ENCODE results near the gene RHOBTB3.
"Not testable (repeated sequence)": the region's sequence is repeated elsewhere in the genome, so short reads cannot be mapped to it uniquely, and the experiment has no call there.

Gene RHOBTB3, protein sequence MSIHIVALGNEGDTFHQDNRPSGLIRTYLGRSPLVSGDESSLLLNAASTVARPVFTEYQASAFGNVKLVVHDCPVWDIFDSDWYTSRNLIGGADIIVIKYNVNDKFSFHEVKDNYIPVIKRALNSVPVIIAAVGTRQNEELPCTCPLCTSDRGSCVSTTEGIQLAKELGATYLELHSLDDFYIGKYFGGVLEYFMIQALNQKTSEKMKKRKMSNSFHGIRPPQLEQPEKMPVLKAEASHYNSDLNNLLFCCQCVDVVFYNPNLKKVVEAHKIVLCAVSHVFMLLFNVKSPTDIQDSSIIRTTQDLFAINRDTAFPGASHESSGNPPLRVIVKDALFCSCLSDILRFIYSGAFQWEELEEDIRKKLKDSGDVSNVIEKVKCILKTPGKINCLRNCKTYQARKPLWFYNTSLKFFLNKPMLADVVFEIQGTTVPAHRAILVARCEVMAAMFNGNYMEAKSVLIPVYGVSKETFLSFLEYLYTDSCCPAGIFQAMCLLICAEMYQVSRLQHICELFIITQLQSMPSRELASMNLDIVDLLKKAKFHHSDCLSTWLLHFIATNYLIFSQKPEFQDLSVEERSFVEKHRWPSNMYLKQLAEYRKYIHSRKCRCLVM

DNA sequence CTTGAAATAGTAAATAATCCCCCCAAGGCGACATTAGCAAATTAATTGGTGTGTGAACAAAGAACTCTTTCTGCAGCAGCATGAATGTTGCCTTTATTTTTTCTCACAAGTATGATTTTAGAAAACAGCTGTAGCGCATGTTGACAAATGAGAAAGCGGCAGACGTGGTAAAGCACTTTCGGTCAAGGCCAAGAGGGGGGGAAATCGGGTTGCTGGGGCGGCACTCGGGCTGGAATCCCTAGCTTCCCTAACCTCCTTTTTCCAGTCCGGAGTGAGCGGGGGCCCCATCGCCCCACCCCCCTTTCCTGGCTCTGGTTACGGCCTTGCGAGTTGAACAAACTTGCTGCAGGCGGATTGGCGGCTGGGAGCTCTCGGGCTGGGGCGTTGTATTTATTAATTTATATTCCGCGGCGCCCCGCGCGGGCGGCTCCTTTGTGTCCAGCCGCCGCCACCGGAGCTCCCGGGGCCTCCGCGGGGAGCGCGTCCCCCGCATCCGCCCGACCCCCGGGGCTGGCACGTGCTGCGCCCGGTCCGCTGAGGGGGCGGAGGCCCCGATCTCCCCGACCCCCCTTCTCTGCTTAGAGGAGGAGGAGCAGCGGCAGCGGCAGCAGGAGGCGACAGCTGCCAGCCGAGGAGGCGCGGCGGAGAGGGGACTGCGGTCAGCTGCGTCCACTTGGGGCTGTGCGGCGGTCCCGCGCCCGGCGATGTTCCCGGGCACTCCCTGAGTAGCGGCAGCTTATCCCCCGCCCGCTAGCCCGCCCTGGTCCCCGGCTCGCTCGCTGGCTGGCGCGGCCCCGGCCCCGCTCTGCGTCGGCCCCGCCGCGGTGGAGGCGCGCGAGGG, at the start of gene RHOBTB3:
RHOBTB3 (plus strand) TSS at position 607 of the 841 bp plus-strand sequence. CDS start 347 bp downstream, outside the sequence.
- peak; percentile 67 for DNase-seq (ENCODE audit: insufficient read length, low spot score)
- FAIRE-seq: peak; percentile 38

DNA sequence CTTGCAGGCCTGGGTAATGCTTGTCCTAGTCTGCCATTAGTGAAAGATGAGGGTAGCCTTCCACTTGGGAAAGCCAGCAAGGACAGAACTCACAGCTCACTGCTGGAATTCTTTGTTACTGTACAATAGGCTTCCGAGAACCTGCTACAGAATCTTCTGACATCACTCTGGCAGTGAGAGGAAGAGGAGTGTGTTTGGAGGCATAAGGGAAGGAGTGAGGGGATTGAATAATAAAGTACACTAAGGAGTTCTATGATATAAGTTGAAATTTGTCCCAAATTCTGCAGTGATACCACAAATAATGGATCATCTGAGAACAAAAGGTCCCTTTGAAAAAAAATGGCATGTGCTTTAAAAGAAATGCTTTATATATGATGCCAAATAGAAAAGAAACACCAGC, 48.2 kb upstream of the RHOBTB3 start, which contains the start of gene SPATA9:
SPATA9 (minus strand) TSS at position 101 of the 400 bp plus-strand sequence. CDS start 137 bp downstream, outside the sequence.
- FAIRE-seq (no peak), DNase-seq (ENCODE audit: insufficient read length, low spot score) (no peak)

DNA sequence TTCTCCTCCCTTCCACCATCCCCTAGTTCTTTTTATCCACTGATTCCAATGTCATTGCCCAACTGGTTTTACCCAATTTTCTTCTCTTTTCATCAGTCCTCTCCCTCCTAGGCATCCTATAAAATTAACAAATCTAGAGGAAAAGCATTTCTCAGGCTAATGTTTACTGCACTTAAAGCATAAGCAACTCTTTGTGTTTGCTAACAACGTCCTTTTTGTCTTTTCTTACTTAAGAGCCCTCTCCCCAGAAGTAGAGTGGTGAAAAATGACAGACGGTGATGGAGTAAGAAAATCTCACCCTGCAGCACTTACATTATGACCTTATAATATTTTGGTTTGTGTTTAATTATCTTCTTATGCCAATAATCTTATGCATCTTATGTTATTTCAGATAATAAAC, 46.8 kb upstream of the RHOBTB3 start:
- DNase-seq (ENCODE audit: insufficient read length, low spot score): no peak
- no peak for FAIRE-seq

DNA sequence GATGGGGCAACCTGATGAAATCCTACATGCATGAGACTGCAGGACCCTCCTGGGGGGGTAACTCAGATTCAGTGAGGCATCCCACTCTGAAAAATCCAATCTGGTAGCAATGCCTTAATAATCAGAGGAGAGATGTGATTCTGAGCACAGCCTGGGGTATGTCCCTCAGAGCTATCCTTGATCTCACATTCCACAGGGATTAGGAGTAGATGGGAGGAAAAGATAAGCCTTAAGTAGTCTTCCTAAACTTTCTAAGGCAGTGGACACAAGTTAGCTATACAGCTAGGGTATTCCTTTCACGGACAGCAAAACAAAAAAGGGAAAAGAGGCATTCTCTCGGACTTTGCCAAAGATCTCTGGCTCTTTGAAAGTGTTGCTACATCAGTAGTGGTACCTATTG, 44.5 kb upstream of the RHOBTB3 start:
- FAIRE-seq (no peak), DNase-seq (ENCODE audit: insufficient read length, low spot score) (no peak)

DNA sequence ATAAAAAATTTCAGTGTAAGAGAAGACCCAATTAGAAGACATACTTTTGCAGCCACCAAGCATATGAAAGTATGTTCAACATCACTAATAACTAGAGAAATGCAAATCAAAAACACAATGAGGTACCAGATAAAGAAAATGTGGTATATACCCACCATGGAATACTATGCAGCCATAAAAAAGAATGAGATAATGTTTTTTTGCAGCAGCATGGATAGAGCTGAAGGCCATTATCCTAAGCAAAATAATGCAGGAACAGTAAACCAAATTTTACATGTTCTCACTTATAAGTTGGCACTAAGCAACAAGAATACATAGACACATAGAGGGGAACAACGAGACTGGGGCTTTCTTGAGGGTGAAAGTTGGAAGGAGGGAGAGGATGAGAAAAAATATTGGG, 41.5 kb upstream of the RHOBTB3 start:
- DNase-seq (ENCODE audit: insufficient read length, low spot score): no peak
- no peak for FAIRE-seq

DNA sequence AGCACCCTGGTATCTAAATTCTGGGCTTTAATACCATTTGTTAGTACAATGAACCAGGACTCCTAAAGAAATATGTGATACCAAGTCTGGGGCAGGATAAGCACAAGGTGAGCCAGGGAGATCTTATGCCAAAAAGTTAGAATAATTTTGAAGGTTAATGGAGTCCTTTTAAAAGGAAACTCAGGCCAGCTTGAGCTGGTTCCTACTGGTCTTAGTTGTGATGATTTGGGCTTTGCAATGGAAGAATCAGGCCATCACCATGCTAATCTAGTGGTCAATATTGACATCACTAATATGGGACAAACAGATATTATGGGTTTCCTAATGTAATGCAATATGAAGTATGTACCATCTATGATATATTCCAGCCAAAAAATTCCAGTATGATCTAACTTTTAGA, 40.8 kb upstream of the RHOBTB3 start:
- DNase-seq (ENCODE audit: insufficient read length, low spot score) (no peak), FAIRE-seq (no peak)

DNA sequence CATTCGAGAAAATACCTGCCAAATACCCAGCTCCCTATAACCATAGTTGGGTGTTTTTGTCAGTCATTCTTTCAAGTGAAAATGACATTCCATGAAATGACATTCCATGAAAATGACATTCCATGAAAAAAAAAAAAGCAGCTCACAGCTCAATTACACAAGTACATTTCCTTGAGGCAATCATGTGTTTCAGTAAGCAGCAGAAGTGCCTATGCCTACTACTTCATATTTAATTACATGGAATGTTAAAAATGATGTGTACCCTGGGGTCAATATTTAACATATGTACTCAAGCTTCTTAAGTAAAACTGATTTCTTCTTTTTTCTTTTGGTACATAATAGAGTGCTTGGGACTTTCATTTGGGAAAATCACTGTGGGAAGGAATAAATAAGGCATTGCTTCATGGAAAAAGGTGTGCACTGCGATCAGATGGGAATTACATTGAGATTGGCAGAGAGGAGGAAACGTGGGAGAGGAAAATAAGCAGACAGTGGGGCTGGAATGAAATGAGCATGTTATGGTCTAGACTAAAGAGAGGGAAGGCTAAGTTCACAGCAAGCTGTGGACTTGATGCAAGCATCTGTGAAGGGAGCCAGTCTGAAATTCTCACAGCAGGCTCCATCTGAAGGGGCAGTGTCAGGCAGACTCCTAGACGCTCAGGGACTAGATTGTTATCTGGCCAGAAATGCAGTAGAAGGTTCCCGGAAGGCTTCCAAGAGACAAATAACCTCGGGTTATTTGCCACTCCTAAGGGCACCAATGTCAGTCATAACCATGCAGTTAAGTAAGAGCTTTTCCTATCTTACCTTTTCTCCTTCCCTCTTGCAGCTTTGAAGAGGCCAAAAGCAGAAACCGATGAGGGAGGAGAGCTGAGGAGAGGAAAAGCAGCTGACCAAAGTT, 33.1 kb upstream of the RHOBTB3 start:
- FAIRE-seq (no peak), DNase-seq (ENCODE audit: insufficient read length, low spot score) (no peak)

DNA sequence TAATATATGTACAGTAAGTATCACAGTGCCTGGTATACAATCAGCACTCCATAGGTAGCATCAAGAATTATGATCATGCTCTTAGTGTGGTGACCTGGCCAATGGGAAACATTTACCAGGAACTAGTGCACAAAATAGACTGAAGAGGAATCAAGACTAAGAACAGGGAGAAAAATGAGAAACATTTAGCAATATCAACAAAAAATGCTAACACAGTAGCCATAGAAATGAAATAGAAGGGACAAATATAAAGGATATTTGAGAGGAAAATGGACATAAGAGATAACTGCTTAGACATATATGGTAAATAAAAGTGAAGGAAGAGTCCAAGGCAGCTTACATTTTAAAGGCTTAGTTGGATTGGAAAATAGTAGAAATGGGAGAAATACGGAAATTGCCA, 31.8 kb upstream of the RHOBTB3 start:
- DNase-seq (ENCODE audit: insufficient read length, low spot score): no peak
- FAIRE-seq: no peak

DNA sequence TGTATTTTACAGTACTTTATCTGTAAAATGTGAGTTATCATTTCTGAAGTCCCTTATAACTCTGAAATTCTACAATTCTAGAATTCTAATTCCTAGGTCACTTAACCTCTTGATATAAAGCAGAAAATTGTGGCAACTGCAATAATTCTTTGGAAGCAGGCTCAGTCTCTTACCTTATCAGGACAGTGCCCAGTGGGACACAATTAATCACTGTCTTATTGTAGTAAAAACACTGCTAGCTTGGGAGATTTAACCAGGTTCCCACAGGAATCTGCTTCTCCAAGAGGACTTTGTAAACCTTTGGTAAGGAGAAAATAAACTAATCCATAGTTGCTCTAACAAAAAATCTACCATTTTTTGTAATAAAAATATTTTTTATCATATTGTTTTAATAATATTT, 30.1 kb upstream of the RHOBTB3 start:
- no peak for FAIRE-seq
- no peak for DNase-seq (ENCODE audit: insufficient read length, low spot score)

DNA sequence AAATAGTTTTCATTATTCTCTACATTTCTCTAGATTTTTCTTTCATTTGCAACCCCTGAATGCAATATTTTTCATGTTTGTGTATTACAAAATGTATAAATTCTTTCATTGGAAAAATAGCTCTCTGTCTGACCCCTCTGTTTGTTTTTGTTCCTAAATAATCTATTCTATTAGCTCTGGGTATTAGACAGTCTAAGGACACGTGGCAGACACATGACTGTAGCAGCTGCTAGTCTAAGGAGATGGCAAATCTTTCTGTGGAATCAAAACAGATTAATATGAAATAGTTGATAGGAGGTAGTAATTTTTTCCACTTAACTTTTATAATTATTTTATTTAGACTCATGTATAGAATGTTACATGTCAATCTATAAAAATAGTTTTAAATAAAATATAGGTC, 27.0 kb upstream of the RHOBTB3 start:
- DNase-seq (ENCODE audit: insufficient read length, low spot score): no peak

DNA sequence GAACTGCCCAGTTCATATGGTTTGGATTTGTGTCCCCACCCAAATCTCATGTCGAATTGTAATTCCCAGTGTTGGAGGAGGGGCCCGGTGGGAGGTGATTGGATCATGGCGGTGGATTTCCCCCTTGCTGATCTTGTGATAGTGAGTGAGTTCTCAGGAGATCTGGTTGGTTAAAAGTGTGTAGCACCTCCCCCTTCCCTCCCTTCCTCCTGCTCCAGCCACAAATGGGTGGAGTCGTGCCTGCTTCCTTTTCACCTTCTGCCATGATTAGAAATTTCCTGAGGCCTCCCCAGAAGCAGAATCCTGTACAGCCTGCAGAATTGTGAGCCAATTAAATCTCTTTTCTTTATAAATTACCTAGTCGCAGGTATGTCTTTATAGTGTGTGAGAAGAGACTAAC, 24.9 kb upstream of the RHOBTB3 start:
- DNase-seq (ENCODE audit: insufficient read length, low spot score); FAIRE-seq: not testable (repeated sequence)

More for the DNA sequence above, 27.0 kb upstream of the RHOBTB3 start:
- no peak for FAIRE-seq

DNA sequence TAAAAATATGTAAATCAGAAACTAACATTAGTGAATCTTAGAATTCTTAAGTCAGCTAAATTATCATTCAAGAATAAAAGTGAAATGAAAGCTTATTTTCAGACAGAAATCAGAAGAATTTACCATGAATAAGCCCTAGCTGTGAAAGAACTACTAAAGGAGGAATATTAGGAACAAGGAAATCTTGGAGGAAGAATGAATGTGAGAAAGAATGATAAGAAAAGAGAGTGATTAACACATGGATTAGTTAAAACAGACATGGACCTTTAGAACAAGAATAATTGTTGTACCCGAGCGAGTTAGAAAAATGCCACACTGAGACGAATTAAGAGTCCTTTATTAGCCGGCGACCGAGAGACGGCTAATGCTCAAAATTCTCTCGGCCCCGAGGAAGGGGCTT, 24.1 kb upstream of the RHOBTB3 start:
- no peak for FAIRE-seq
- no peak for DNase-seq (ENCODE audit: insufficient read length, low spot score)

DNA sequence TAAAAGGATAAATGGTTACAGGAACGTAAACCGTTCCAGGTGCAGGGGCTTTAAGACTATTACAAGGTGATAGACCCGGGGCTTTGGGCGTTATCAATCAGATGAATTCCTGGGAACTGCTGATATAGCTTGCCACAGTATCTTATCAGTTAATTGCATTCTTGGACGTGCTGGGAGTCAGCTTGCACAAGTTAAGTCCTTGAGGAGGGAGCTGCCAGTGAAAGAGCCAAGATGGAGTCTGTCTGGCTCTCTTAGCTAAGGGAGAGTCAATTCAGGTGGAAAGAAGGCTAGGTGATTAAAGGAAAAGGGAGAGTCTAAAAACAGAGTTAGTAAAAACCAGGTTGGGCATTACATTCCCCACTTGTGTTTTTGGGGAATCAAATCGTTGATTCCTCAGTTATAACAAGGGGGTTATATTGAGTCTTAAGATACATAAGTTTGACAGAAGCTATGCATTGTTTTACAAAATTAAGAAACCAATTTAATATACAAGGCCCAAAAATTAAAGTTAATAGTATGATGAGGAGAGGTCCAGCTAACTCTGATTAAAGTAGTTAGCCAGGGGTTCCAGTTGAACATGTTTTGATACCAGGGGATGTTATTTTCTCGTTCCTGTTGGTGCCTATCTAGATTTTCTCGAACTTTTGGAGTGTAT, 23.5 kb upstream of the RHOBTB3 start:
- DNase-seq (ENCODE audit: insufficient read length, low spot score); FAIRE-seq: not testable (repeated sequence)

DNA sequence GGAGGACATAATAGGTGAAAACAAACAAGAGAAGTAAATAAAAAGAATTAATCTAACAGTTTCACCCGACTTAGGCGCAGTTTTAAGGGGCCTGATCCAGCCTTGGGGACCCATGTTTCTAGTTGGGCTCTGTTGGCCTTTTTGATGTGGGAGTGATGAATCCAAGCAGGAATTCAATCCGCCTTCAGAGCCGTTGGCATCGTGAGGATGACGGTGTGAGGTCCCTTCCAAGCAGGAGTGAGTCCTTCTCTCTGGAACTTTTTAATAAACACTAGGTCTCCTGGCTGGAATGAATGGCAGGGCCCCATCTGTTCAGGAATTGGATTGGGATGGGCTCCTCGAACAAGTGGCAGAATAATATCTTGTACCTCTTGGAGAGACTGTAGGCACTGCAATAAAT, 22.3 kb upstream of the RHOBTB3 start:
- FAIRE-seq (no peak), DNase-seq (ENCODE audit: insufficient read length, low spot score) (no peak)

DNA sequence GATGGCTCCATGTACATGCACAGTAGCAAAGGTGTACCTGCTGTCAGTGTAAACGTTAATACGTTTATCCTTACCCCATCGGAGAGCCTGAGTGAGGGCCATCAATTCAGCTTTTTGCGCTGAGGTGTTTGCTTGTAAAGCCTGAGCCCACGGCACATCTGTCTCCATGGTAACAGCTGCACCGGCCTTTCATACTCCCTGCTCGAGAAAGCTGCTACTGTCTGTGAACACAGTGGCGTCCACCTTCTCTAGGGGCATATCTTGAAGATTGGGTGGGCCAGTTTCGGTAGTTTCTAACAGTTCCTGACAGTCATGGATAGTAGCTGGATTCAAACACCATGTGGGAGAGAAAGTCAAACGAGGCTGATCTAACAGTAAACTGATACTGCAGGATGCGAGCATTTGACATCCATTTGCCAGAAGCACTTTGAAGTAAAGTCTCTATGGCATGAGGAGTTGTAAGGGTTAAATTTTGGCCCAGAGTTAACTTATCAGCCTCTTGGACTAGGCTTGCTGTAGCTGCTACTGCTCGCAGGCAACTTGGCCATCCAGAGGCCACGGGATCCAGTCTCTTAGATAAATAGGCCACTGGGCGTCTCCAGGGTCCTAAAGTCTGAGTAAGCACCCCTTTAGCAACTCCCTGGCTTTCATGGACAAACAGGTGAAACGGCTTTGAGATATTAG, 21.0 kb upstream of the RHOBTB3 start:
- peak; percentile 13 for FAIRE-seq
- no peak for DNase-seq (ENCODE audit: insufficient read length, low spot score)

DNA sequence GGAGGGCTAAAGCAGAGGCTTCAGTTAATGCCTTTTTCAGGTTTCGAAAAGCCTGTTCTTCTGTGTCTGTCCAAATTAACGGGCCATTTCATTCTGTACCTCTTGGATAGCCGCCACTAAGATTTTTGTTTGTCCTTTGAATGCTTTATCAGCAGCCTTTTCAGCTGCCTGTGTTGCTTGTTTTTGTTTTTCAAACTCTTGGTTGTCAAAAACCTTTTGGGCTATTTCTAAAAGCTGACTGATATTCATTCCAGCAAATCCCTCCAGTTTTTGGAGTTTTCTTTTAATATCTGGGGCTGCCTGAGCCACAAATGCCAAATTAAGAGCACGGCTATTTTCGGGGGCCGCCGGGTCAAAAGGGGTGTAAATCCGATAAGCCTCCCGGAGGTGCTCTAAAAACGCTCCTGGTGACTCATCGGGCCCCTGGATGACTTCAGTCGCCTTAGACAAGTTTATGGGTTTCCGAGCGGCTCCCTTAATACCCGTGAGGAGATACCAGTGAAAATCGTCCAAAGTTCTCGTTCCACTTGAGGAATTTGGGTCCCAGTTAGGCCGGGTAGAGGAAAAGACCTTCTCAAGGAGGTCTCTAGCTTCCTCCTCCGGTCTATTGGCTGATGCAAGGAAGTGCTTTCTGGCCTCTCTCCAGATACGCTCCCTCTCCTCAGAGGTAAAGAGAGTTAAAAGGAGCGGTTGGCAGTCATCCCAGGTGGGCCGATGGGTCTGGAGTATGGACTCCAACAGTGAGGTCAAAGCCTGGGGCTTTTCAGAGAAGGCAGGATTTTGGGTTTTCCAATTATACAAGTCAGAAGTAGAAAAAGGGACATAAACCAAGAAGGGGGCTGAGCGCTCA, 20.3 kb upstream of the RHOBTB3 start:
- DNase-seq (ENCODE audit: insufficient read length, low spot score); FAIRE-seq: not testable (repeated sequence)

DNA sequence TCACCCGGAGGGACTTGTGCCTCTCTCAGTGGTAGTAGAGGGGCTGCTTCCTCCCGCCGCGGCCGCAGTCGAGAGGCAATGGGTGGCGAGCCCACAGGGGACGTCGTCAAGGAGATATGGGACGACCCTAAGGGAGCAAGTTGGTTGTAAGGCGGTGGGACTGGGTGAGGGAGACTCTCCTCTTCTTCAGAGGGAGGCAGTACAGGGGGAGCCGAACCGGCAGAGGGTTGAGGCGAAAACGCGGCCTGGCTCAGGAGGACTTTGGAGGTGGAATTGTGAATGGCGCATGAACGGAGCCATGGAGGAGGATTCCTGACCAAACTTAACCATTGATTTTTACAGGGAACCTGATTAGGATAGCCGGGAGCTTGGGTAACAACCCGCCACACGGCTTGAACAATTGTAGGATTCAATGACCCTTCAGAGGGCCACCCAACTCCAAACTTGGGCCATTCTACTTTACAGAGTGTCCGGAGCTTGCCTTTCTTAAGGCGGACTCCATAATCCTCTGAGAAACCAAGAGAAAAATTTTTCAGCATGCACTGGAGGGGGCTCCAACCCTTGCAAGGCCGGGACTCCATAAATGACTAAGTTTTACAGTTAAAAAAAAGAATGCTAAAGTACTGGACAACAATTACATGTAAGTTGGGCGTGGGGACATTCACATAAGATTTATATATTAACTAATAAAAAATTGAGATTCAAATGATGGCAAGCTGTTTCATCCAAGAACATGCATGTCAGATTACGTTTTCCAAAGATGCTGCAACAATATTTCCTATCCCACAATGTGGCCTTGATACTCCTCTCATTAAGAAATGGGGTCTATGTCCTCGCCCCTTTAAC, 19.4 kb upstream of the RHOBTB3 start:
- no peak for FAIRE-seq
- no peak for DNase-seq (ENCODE audit: insufficient read length, low spot score)

Data from HTR-8/SVneo (cell line).